Left ventricle myocardium inferior (tissue), 1 donor: ENCODE results near the gene RCBTB2. TPM values are rescaled to one million over a fixed set of nuclear protein-coding genes. Genes with fewer than 3 reads are reported as not detected.

Source experiments
- DNase-seq: peaks from one replicate; pipeline ENCODE4 v3.0.0-alpha.2; 2020
- H3K27ac ChIP-seq: fragments of 200-600 bp; replicated peaks from 2 replicates; pipeline ENCODE4 v1.8.0; 2021
- H3K27me3 ChIP-seq: fragments of 200-600 bp; 2 replicates; pipeline ENCODE4 v1.8.0; 2021; ENCODE audit warnings: low read depth
- H3K36me3 ChIP-seq: fragments of 200-600 bp; 2 replicates; pipeline ENCODE4 v1.8.0; 2021
- H3K4me1 ChIP-seq: fragments of 200-600 bp; 2 replicates; pipeline ENCODE4 v1.8.0; 2021
- H3K4me3 ChIP-seq: fragments of 200-600 bp; 2 replicates; pipeline ENCODE4 v1.8.0; 2021; ENCODE audit warnings: mild to moderate bottlenecking, moderate library complexity
- H3K9me3 ChIP-seq: fragments of 200-600 bp; replicated peaks from 2 replicates; pipeline ENCODE4 v1.8.0; 2021
- CTCF ChIP-seq: fragments of 200-600 bp; IDR thresholded peaks from 2 replicates; pipeline ENCODE4 v1.8.0; 2021; ENCODE audit warnings: antibody characterized with exemption, mild to moderate bottlenecking, borderline replicate concordance
- intact Hi-C: fragments of 100-400 bp; cut with micrococcal nuclease; formaldehyde crosslinking; loops from one replicate; pipeline ENCODE4 v1.11.0; 2022
- total RNA-seq: library from RNA; stranded (reverse); fragmentation: NEBNext Ultra II Directional; extraction: Animal tissue kit (Norgen Biotek cat#: 25700); gene quantifications from one replicate; pipeline ENCODE4 v1.2.1, GENCODE V29; 2021
- donor health status: DM: no; HTN: yes; CAD: no; lungs with severe emphysema.

RCBTB2 gene
- total RNA-seq, 1 donor from 2014 or later = 14.8 TPM

GRCh38 chr13:48579165-48579918, 46.5 kb upstream of the RCBTB2 start:
- peak overlapping the region; percentile 52 for H3K27ac ChIP-seq
- H3K4me1 ChIP-seq = peaks cover 26% of the 10 kb centered on the region
- TF ChIP-seq CTCF = no peak
- H3K9me3 ChIP-seq = no peaks in the 10 kb centered on the region
- H3K36me3 ChIP-seq = no peaks in the 10 kb centered on the region
- H3K4me3 ChIP-seq = no peak overlapping the region
- intact Hi-C loops = loop anchor here (10.0 kb wide), 2 partner anchors 75 to 175 kb away; no protein-coding TSS in a partner anchor
- no peaks in the 10 kb centered on the region for H3K27me3 ChIP-seq
- no peak for DNase-seq

DNA sequence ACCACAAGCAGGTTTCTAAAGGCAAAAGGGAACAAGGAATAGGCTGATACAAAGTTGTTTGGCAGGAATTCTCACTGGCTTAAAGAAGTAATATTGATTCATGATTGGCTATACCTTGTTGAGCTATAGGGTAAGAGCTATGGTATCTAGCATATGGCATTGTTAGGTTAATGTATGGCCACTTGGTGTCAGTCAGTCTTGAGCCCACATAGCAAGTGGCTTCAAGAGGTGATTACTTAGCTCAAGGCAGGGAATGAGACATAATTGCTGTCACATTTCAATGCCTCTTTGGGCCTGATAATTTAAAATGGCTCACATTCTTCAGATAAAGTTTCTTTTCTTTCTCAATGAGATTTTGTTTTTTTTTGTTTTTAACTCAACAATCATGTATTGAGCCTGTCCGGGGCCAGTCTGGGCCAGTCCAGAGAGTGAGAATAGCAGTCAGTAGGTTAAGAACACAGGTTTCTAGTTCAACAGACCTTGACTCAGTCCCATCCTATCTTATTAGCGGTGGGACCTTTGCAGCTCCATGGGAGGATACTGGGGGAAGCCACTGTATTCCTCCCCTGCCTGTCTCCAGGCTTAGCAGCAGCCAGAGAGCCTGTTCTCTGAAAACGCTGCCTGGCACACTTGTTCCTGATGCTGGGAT, 45.8 kb upstream of the RCBTB2 start:
- H3K27me3 ChIP-seq = no peaks in the 10 kb centered on the region
- no peaks in the 10 kb centered on the region for H3K9me3 ChIP-seq
- no peaks in the 10 kb centered on the region for H3K36me3 ChIP-seq
- intact Hi-C loops = loop anchor here (10.0 kb wide), 2 partner anchors 74 to 174 kb away; no protein-coding TSS in a partner anchor
- no peak overlapping the region for H3K4me3 ChIP-seq
- peaks cover 29% of the 10 kb centered on the region for H3K4me1 ChIP-seq
- no peak for DNase-seq
- peak overlapping the region; percentile 52 for H3K27ac ChIP-seq
- no peak for TF ChIP-seq CTCF

DNA sequence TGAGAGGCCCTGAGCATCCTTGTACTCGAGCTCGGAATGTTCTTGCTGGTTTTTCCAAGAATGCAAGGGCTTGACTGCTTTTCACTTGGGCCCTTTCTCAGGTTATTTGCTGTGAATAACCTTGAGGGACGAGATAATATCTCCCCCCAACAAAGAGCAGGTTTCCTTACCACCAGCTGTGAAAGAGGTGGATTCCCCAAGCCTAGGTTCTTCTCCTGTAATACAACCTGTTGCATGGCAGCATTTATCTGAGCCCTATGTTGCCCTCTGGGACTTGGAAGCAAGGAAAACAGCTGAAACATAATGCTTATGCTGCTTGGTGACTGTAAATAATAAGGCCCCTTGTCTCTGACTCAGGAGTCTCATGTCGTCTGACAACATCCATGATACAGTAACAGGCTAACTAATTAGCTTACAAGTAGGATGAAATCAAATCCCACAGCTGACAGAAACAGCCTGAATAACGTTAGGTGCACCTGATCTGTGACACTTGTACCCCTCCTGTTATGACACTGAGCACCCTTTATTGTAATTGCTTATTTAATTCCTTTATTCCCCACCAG, 43.6 kb upstream of the RCBTB2 start:
- Histone ChIP-seq H3K36me3 (no peaks in the 10 kb centered on the region), H3K27me3 (no peaks in the 10 kb centered on the region), H3K27ac (no peak overlapping the region), H3K9me3 (no peaks in the 10 kb centered on the region), H3K4me1 (peaks cover 50% of the 10 kb centered on the region), H3K4me3 (no peak overlapping the region)
- intact Hi-C loops = loop anchor here (10.0 kb wide), 2 partner anchors 72 to 172 kb away; no protein-coding TSS in a partner anchor
- DNase-seq = no peak
- no peak for TF ChIP-seq CTCF

- Histone ChIP-seq H3K4me1 (peaks cover 60% of the 10 kb centered on the region), H3K27me3 (no peaks in the 10 kb centered on the region), H3K27ac (no peak overlapping the region), H3K9me3 (no peaks in the 10 kb centered on the region), H3K4me3 (no peak overlapping the region), H3K36me3 (no peaks in the 10 kb centered on the region)
- intact Hi-C loops = loop anchor here (10.0 kb wide), 2 partner anchors 70 to 170 kb away; no protein-coding TSS in a partner anchor
- no peak for DNase-seq
- TF ChIP-seq CTCF = no peak
These were observed 42.2 kb upstream of the RCBTB2 start for GRCh38 chr13:48575031-48575430.

DNA sequence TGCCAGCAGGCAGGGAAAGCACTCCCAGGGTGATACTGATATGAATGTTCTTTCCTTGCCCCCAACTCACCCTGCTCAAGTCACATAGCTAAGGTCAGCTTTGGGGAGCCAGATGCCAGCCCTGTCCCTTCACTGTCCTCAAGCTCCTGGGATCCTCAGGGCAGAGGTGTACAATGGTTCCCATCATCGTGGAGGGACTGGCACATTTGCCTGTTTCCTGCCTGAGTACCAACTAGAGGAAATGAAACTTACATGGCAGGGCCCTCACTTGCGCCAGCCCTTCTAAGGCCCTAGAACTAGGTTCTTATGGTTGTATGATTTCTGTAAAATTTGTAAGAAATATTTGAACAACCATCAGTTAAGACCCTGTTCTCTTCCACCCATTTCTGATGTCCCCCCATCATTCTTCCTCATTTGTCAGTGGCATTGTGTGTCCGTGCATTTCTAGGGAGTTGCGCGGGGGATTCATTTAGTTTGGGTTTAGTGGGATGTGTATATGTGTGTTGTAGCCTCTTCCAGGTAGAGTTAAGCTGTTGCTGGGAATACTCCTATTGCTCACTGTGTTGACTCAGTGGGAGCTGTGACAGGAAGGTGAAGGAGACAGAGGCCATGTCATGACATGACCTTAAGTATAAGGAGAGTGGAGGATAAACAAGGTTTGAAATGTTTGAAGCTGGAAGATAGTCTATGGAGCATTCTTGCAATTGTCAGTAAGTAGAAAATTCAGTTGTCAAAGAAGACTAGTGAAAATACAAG, 41.3 kb upstream of the RCBTB2 start:
- Histone ChIP-seq H3K27me3 (no peaks in the 10 kb centered on the region), H3K4me3 (no peak overlapping the region), H3K36me3 (no peaks in the 10 kb centered on the region), H3K4me1 (peaks cover 60% of the 10 kb centered on the region), H3K9me3 (no peaks in the 10 kb centered on the region), H3K27ac (peak overlapping the region; percentile 83)
- intact Hi-C loops = loop anchor here (10.0 kb wide), 2 partner anchors 69 to 169 kb away; no protein-coding TSS in a partner anchor
- no peak for TF ChIP-seq CTCF
- no peak for DNase-seq
